Measurements from ENCODE around the gene RFPL3. TPM values are rescaled to one million over a fixed set of nuclear protein-coding genes. Genes with fewer than 3 reads are reported as not detected.

Gene RFPL3
- total and polyA plus RNA-seq, 2 experiments from 2014 or later: not detected

- DNase-seq (ENCODE audit: low spot score): no peak
These were observed 6.5 kb downstream of the RFPL3 start for GRCh38 chr22:32364210-32364609.

GRCh38 chr22:32375678-32376450, 18.2 kb downstream of the RFPL3 start:
- WGBS (ENCODE audit: low lambda C conversion rate, missing lambda C conversion rate): 78% methylated on average over 7 of the region's 7 CpGs
- TF ChIP-seq EZH2phosphoT487 (IDR thresholded peaks at IDR 0.05; ENCODE audit: low read depth, severe bottlenecking, unreplicated experiment) (no peak), CTCF (IDR thresholded peaks at IDR 0.05; ENCODE audit: poor library complexity) (no peak), EZH2 (IDR thresholded peaks at IDR 0.05; ENCODE audit: borderline replicate concordance) (no peak)
- no peaks in the 10 kb centered on the region for H3K36me3 ChIP-seq (replicated peaks; ENCODE audit: insufficient read depth, low read depth)
- no peak overlapping the region for H3K4me2 ChIP-seq
- no peaks in the 10 kb centered on the region for H3K9me2 ChIP-seq (replicated peaks; ENCODE audit: insufficient read depth)
- no peak overlapping the region for H2AFZ ChIP-seq
- no peak for DNase-seq (ENCODE audit: low spot score)
- no peaks in the 10 kb centered on the region for H3K4me1 ChIP-seq (ENCODE audit: insufficient read depth)
- no peaks in the 10 kb centered on the region for H3K27me3 ChIP-seq
- H3K9me3 ChIP-seq (ENCODE audit: low read depth): no peaks in the 10 kb centered on the region
- no peaks in the 10 kb centered on the region for H4K20me1 ChIP-seq (ENCODE audit: insufficient read depth, poor library complexity, severe bottlenecking)
- H3K79me2 ChIP-seq: no peaks in the 10 kb centered on the region
- H3K27ac ChIP-seq: no peak overlapping the region
- H3K4me3 ChIP-seq: no peak overlapping the region

More at GRCh38 chr22:32364210-32364609, 6.5 kb downstream of the RFPL3 start:
- H3K4me2 ChIP-seq: no peak overlapping the region
- no peak overlapping the region for H2AFZ ChIP-seq
- no peaks in the 10 kb centered on the region for H3K79me2 ChIP-seq
- H4K20me1 ChIP-seq (ENCODE audit: insufficient read depth, poor library complexity, severe bottlenecking): no peaks in the 10 kb centered on the region
- WGBS (ENCODE audit: low lambda C conversion rate, missing lambda C conversion rate): 81% methylated on average over 5 of the region's 5 CpGs
- H3K27ac ChIP-seq: no peak overlapping the region
- no peak overlapping the region for H3K4me3 ChIP-seq
- TF ChIP-seq EZH2phosphoT487 (IDR thresholded peaks at IDR 0.05; ENCODE audit: low read depth, severe bottlenecking, unreplicated experiment): no peak
- no peak for TF ChIP-seq EZH2 (IDR thresholded peaks at IDR 0.05; ENCODE audit: borderline replicate concordance)
- no peak for TF ChIP-seq CTCF (IDR thresholded peaks at IDR 0.05; ENCODE audit: poor library complexity)
- H3K9me3 ChIP-seq (ENCODE audit: low read depth): no peaks in the 10 kb centered on the region
- H3K36me3 ChIP-seq (replicated peaks; ENCODE audit: insufficient read depth, low read depth): no peaks in the 10 kb centered on the region
- no peaks in the 10 kb centered on the region for H3K4me1 ChIP-seq (ENCODE audit: insufficient read depth)
- no peaks in the 10 kb centered on the region for H3K27me3 ChIP-seq
- no peaks in the 10 kb centered on the region for H3K9me2 ChIP-seq (replicated peaks; ENCODE audit: insufficient read depth)

DNA sequence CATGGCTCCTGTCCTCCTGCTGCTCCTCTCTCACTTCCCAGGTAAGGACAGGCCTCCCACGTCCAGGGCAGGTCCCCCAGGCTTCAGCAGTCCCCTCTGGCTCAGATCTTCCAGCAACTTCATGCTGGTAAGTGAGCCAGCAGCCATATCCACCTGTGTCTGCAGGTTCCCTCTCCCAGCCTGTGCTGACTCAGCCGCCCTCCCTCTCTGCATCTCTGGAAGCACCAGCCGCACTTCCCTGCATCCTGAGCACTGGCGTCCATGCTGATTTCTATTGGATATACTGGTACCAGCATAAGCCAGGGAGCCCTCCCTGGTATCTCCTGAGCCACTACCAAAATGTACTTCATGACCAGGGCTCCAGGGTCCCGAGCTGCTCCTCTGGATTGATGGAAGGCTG, 19.0 kb downstream of the RFPL3 start:
- H2AFZ ChIP-seq: no peak overlapping the region
- no peaks in the 10 kb centered on the region for H3K36me3 ChIP-seq (replicated peaks; ENCODE audit: insufficient read depth, low read depth)
- H3K27me3 ChIP-seq: no peaks in the 10 kb centered on the region
- H3K4me1 ChIP-seq (ENCODE audit: insufficient read depth): no peaks in the 10 kb centered on the region
- no peak for DNase-seq (ENCODE audit: low spot score)
- H4K20me1 ChIP-seq (ENCODE audit: insufficient read depth, poor library complexity, severe bottlenecking): no peaks in the 10 kb centered on the region
- no peaks in the 10 kb centered on the region for H3K79me2 ChIP-seq
- H3K4me3 ChIP-seq: no peak overlapping the region
- no peak overlapping the region for H3K27ac ChIP-seq
- TF ChIP-seq CTCF (IDR thresholded peaks at IDR 0.05; ENCODE audit: poor library complexity): no peak
- TF ChIP-seq EZH2phosphoT487 (IDR thresholded peaks at IDR 0.05; ENCODE audit: low read depth, severe bottlenecking, unreplicated experiment): no peak
- no peak for TF ChIP-seq EZH2 (IDR thresholded peaks at IDR 0.05; ENCODE audit: borderline replicate concordance)
- no peaks in the 10 kb centered on the region for H3K9me2 ChIP-seq (replicated peaks; ENCODE audit: insufficient read depth)
- 77% methylated on average over 5 of the region's 5 CpGs for WGBS (ENCODE audit: low lambda C conversion rate, missing lambda C conversion rate)
- H3K4me2 ChIP-seq: no peak overlapping the region
- H3K9me3 ChIP-seq (ENCODE audit: low read depth): no peaks in the 10 kb centered on the region
